SIG-M5 treated with dmso at 0.1 percent for 504 hours (cell line): ENCODE data around the gene PITPNC1.
"Not testable (repeated sequence)": the region's sequence is repeated elsewhere in the genome, so short reads cannot be mapped to it uniquely, and the experiment has no call there.

Source experiments
- DNase-seq: peaks from one replicate; lab custom pipeline; 2025; ENCODE audit not compliant: unreplicated experiment; lab: John Stamatoyannopoulos, UW

Gene PITPNC1

GRCh38 chr17:67376737-67377487 lies at the start of gene PITPNC1:
Gene PITPNC1 (plus strand): TSS chr17:67377281.
- peak; percentile 91 for DNase-seq

DNA sequence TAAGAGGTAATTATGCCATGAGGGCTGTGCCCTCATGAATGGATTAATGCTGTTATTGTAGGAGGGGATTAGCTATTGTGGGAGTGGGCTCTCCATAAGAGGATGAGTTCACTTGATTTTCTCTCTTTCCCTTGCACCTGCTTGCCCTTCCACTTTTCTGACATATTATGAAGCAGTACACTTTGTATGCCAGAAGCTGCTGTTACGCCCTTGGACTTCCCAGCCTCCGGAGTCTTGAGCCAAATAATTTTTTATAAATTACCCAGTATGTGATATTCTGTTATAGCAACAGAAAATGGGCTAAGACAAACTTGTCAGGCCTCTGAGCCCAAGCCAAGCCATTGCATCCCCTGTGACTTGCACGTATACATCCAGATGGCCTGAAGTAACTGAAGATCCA lies 49.1 kb upstream of the PITPNC1 start:
- DNase-seq, result no peak

GRCh38 chr17:67331381-67332161 lies 45.5 kb upstream of the PITPNC1 start:
- DNase-seq, result not testable (repeated sequence)

- not testable (repeated sequence) for DNase-seq
These were observed 44.9 kb upstream of the PITPNC1 start for GRCh38 chr17:67332162-67332508.

DNA sequence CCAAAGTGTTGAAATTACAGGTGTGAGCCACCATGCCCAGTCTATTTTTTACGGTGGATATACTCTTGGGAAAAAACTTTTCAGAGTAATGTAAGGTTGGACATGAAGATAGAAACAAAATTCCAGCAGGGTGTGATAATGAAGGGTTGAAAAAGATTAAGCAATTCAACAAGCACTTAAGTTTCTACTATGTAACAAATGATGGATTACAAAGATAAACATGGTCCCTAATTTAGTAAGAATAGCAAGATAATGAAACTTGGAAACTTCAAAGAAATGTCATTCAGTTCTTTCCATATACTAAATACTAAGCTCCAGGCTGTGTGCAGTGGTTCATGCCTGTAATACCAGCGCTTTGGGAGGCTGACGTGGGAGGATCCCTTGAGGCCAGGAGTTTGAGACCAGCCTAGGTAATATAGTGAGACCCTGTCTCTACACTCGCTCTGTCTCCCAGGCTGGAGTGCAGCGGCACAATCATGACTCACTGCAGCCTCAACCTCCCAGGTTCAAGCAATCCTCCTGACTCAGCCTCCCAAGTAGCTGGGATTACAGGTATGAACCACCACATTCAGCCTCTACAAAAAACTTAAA lies 41.7 kb upstream of the PITPNC1 start:
- DNase-seq, result no peak

DNA sequence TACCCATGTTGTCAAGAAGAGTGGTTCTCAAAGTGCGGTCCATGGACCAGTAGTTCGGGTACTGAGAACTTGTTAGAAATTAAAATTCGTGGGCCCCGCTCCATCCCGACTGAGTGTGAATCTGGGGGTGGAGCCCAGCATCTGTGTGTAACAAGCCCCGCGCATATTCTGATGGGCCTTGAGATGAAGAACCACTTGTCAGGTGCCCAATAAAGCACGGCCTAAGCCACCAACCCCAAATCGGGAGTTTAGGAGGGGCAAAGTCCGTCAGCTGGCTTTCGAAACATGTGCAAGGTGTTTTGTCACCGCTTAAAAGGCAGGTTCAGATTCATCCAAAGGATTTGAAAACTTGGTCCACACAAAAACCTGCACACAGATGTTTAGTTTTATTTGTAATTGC lies 40.2 kb upstream of the PITPNC1 start:
- no peak for DNase-seq

- not testable (repeated sequence) for DNase-seq
These were observed 38.7 kb upstream of the PITPNC1 start for GRCh38 chr17:67338353-67338752.

- DNase-seq, result no peak
These were observed 33.8 kb upstream of the PITPNC1 start for GRCh38 chr17:67343237-67343636.

GRCh38 chr17:67347826-67348225 lies 29.3 kb upstream of the PITPNC1 start:
- DNase-seq, result no peak

GRCh38 chr17:67349420-67349819 lies 27.7 kb upstream of the PITPNC1 start:
- DNase-seq, result no peak

DNA sequence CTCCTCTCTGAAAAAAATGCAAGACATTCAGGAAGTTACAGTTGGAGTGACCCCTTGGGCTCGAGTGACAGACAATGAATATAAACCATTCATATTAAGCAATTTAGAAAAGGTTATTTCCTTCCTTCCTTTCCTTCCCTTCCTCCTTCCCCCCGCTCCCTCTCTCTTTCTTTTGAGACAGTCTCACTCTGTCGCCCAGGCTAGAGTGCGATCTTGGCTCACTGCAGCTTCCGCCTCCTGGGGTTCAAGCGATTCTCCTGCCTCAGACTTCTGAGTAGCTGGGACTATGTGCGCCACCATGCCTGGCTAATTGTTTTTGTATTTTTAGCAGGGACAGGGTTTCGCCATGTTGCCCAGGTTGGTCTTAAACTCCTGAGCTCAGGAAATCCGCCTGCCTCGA lies 23.9 kb upstream of the PITPNC1 start:
- DNase-seq, result no peak

DNA sequence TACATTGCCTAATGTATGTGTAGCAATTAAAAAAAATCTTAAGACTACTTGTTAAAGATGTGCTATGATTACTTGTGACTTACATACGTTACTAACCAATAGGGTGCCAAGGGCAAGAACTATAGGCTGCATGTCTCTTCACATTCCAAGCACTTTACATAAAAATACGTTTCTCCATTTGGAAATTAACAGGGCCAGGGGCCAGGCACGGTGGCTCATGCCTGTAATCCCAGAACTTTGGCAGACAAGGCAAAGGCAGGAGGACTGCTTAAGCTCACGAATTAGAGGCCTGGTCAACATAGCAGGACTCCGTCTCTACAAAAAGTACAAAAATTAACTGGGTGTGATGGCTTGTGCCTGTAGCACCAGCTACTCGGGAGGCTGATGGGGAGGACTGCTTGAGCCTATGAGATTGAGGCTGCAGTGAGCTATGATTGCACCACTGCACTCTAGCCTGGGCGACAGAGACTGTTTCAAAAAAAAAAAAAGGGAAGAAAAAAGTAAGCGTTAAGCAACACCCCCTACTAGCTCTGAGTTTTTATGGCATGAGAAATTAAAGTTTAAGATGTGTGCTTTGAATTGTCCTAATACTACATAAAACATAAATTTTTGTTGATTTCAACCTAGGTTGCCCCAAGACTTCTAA lies 23.0 kb upstream of the PITPNC1 start:
- peak; percentile 74 for DNase-seq

DNA sequence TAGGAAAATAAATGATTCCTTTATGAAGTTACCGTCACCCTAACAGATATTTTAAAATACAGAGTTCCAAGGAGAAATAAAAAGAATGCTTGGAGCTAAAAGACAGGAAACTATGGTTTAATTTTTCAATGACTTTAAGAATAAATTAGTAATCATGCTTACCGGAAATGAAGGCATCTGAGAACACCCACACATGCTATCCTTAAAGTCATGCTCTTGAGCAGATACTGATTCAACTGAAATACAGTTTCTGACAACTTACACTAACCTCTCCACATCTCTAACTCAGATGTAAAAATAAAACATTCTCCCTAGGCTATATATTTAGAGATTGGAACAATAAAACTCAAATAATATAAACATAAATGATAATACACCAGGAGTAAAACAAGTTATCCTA lies 18.5 kb upstream of the PITPNC1 start:
- DNase-seq, result no peak

DNA sequence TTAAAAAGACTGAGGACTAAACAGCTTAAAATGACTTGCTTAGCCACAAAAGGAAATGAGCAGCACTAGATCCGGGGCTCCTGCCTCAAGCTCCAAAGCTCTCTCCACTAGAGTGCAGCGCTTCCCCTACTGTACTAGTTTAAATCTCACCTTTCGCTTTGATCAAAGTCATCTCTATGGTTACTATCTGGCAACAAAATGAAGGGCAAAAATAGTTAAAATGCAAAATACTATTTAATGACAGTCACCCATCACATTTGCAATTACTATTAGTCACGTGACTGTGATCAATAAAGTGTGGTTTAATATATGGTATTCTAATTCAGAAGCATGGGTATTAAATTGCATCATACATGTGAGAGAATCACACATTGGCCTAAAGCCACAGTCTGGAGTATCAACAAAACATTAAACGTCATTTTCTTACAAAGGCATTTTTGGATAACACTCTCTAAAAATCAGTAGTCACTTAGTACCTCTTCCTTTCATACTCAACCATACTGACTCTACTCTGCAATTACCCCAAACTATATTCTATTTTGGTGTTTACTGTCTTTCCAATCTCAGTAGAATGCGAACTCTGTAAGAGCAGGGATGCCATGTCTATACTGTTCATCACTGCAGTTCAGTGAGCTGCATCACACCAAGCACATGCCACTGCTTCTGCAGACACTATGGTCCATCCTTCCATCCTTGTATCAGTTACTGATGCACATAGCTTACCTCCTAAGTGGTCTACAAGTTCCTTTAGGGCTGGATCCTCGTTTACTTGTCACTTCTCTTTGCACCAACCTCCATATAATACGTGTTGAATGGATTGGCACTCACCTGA lies 16.9 kb upstream of the PITPNC1 start:
- peak; percentile 72 for DNase-seq

- DNase-seq, result no peak
These were observed 16.2 kb upstream of the PITPNC1 start for GRCh38 chr17:67360880-67361279.

DNA sequence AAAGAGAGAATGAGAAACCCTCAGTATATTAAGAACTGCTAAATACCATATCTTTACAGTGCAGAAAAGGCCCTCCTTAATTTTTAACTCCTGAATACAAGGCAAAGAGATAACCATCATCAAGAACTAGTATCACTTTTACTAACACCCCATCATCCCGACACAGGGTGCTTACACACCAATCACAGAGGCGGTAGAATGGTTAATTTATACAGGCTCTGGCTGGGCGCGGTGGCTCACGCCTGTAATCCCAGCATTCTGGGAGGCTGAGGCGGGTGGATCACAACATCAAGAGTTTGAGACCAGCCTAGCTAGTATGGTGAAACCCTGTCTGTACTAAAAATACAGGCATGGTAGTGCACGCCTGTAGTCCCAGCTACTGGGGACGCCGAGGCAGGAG lies 14.9 kb upstream of the PITPNC1 start:
- no peak for DNase-seq

- DNase-seq, result peak; percentile 25
These were observed 12.0 kb upstream of the PITPNC1 start for GRCh38 chr17:67364847-67365737.

GRCh38 chr17:67365738-67366192 lies 11.3 kb upstream of the PITPNC1 start:
- peak; percentile 78 for DNase-seq
